Neuronal stem cell (in vitro differentiated cells): Measurements from ENCODE around the gene ZDHHC3.
"Not testable (repeated sequence)": the region's sequence is repeated elsewhere in the genome, so short reads cannot be mapped to it uniquely, and the experiment has no call there.

Source experiments
- DNase-seq: peaks from one replicate; pipeline ENCODE4 v3.0.0-alpha.2; 2013; ENCODE audit warnings: low spot score
- H2AFZ ChIP-seq: one replicate; pipeline ENCODE4 v1.6.1; 2013; ENCODE audit warnings: mild to moderate bottlenecking, low read length, inconsistent platforms
- H2AK5ac ChIP-seq: 2 replicates; pipeline ENCODE4 v1.6.1; 2013; ENCODE audit warnings: low read depth, mild to moderate bottlenecking, inconsistent platforms, low read length, moderate library complexity, mixed read lengths
- H2BK120ac ChIP-seq: 2 replicates; pipeline ENCODE4 v1.6.1; 2013; ENCODE audit warnings: low read depth, mild to moderate bottlenecking, inconsistent platforms, low read length, moderate library complexity, mixed read lengths
- H2BK12ac ChIP-seq: one replicate; pipeline ENCODE4 v1.6.1; 2013; ENCODE audit warnings: low read length, inconsistent platforms
- H2BK15ac ChIP-seq: 2 replicates; pipeline ENCODE4 v1.6.1; 2013; ENCODE audit warnings: mild to moderate bottlenecking, low read length, inconsistent platforms, mixed read lengths
- H2BK5ac ChIP-seq: one replicate; pipeline ENCODE4 v1.6.1; 2013; ENCODE audit warnings: inconsistent platforms, mild to moderate bottlenecking, low read length, moderate library complexity
- H3K14ac ChIP-seq: one replicate; pipeline ENCODE4 v1.6.1; 2013; ENCODE audit warnings: low read length, inconsistent platforms
- H3K18ac ChIP-seq: 2 replicates; pipeline ENCODE4 v1.6.1; 2013; ENCODE audit warnings: low read length, inconsistent platforms
- H3K23ac ChIP-seq: 2 replicates; pipeline ENCODE4 v1.6.1; 2013; ENCODE audit warnings: low read depth, mild to moderate bottlenecking, mixed read lengths, low read length, inconsistent platforms; ENCODE audit not compliant: poor library complexity
- H3K27ac ChIP-seq: replicated peaks from 3 replicates; pipeline ENCODE4 v1.5.1; 2013; ENCODE audit warnings: low read length, inconsistent platforms
- H3K27me3 ChIP-seq, 3 experiments: 2 replicates each; pipeline ENCODE4 v1.6.1; 2013; ENCODE audit warnings: low read length in 3 of 3, mild to moderate bottlenecking in 2 of 3, inconsistent platforms in 1 of 3, low read depth in 1 of 3, mixed read lengths in 1 of 3, moderate library complexity in 1 of 3; ENCODE audit not compliant: control insufficient read depth in 3 of 3, insufficient read depth in 3 of 3
- H3K36me3 ChIP-seq, 2 donors: replicated peaks in 1 of 2; 2 replicates each; pipeline ENCODE4 v1.6.1; 2013; ENCODE audit warnings: low read length in 2 of 2; ENCODE audit not compliant: control insufficient read depth in 2 of 2, insufficient read depth in 2 of 2
- H3K4ac ChIP-seq: 2 replicates; pipeline ENCODE4 v1.6.1; 2013; ENCODE audit warnings: inconsistent platforms, mild to moderate bottlenecking, low read length, moderate library complexity
- H3K4me1 ChIP-seq, 2 donors: 1 replicate in 1 of 2; 2 replicates in 1 of 2; pipeline ENCODE4 v1.6.1; 2013; ENCODE audit warnings: low read length in 2 of 2, low read depth in 1 of 2; ENCODE audit not compliant: control insufficient read depth in 2 of 2, insufficient read depth in 1 of 2
- H3K4me2 ChIP-seq: one replicate; pipeline ENCODE4 v1.6.1; 2013; ENCODE audit warnings: mild to moderate bottlenecking, low read length, inconsistent platforms; ENCODE audit not compliant: insufficient read depth, poor library complexity, severe bottlenecking
- H3K4me3 ChIP-seq, 2 donors: 2 replicates each; pipeline ENCODE4 v1.5.1; 2013; ENCODE audit warnings: low read length in 2 of 2, mild to moderate bottlenecking in 2 of 2, inconsistent platforms in 1 of 2, moderate library complexity in 1 of 2
- H3K79me1 ChIP-seq: one replicate; pipeline ENCODE4 v1.6.1; 2013; ENCODE audit warnings: low read depth, mild to moderate bottlenecking, inconsistent platforms, low read length, moderate library complexity
- H3K9ac ChIP-seq: one replicate; pipeline ENCODE4 v1.6.1; 2013; ENCODE audit warnings: mild to moderate bottlenecking, low read depth, low read length, inconsistent platforms; ENCODE audit not compliant: poor library complexity
- H3K9me3 ChIP-seq, 2 donors: replicated peaks in 1 of 2; 2 replicates each; pipeline versions ENCODE3 to v1.6.1; 2013; ENCODE audit warnings: low read length in 2 of 2, mild to moderate bottlenecking in 2 of 2, inconsistent platforms in 1 of 2, low read depth in 1 of 2, mixed read lengths in 1 of 2, moderate library complexity in 1 of 2; ENCODE audit not compliant: control insufficient read depth in 2 of 2, insufficient read depth in 1 of 2
- H4K8ac ChIP-seq: one replicate; pipeline ENCODE4 v1.6.1; 2013; ENCODE audit warnings: low read depth, mild to moderate bottlenecking, inconsistent platforms, low read length, moderate library complexity
- H4K91ac ChIP-seq: one replicate; pipeline ENCODE4 v1.6.1; 2013; ENCODE audit warnings: low read length, low read depth, mild to moderate bottlenecking, inconsistent platforms; ENCODE audit not compliant: poor library complexity
- WGBS, 2 donors: extraction: QIAGEN DNeasy Blood & Tissue Kit; methylation state at CpG; one replicate each; pipeline ENCODE4 v1.1.7; 2013; ENCODE audit warnings: missing lambda C conversion rate in 2 of 2, mixed read lengths in 1 of 2; ENCODE audit not compliant: insufficient read length in 2 of 2, insufficient replicate concordance in 1 of 2; ENCODE audit errors: extremely low coverage in 2 of 2; 5-methylcytosine and 5-hydroxymethylcytosine counted together

Gene ZDHHC3

DNA sequence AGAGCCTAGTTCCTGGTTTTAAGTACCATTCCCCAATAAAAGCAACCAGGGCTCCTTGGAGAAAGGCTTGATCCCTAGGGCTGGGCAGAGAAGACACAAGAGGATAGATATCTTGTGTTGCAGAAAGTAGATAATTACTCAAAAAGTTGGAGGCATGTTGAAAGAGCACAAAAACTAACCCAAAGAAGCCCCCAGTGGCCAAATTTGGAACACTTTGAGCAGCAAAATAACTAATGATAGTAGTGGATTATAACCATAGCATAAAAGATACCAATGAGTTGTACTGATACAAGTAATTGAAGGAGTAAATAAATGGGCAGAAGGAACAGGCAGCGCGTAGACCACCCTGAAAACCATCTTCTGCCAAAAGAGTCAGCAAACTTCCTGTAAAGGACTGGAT is 12.1 kb upstream of the ZDHHC3 start:
- H3K36me3 ChIP-seq: peaks cover 18 to 46% of the 10 kb centered on the region in 2 donors
- H3K9me3 ChIP-seq: peaks cover 2 to 11% of the 10 kb centered on the region in 2 donors
- H3K27me3 ChIP-seq: no peaks in the 10 kb centered on the region
- no peak overlapping the region for H3K4ac ChIP-seq
- H2BK12ac ChIP-seq: no peak overlapping the region
- no peak overlapping the region for H2BK120ac ChIP-seq
- H3K4me1 ChIP-seq: no peaks in the 10 kb centered on the region
- no peak overlapping the region for H3K18ac ChIP-seq
- no CpG with 5 or more reads among the region's 2 CpGs for WGBS, 2 donors
- no peak overlapping the region for H2BK15ac ChIP-seq
- H3K4me3 ChIP-seq: no peak overlapping the region
- no peak overlapping the region for H3K23ac ChIP-seq
- H3K79me1 ChIP-seq: peaks cover 5% of the 10 kb centered on the region
- no peak overlapping the region for H4K91ac ChIP-seq
- no peak overlapping the region for H4K8ac ChIP-seq
- H2BK5ac ChIP-seq: no peak overlapping the region
- H3K9ac ChIP-seq: no peak overlapping the region
- H3K14ac ChIP-seq: no peak overlapping the region
- no peak for DNase-seq
- no peak overlapping the region for H3K27ac ChIP-seq
- no peak overlapping the region for H2AFZ ChIP-seq
- no peak overlapping the region for H3K4me2 ChIP-seq
- no peak overlapping the region for H2AK5ac ChIP-seq

DNA sequence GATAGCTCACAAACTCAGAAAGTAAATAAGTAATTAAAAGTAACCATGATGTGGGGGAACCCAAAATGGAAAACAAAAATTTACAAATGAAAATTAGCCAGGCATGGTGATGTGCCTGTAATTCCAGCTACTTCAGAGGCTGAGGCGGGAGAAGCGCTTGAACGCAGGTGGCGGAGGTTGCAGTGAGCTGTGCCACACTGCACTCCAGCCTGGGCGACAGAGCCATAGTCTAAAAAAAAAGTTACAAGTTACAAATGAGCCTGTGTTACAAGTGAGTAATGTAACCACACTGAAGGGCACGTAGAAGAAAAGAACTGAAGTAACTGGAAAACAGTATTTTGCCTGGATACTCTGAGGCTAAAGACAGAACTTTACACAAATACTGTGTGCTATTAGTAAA is 11.4 kb upstream of the ZDHHC3 start:
- no peak for DNase-seq
- no CpG with 5 or more reads among the region's 6 CpGs for WGBS, 2 donors
- no peak overlapping the region for H2BK5ac ChIP-seq

DNA sequence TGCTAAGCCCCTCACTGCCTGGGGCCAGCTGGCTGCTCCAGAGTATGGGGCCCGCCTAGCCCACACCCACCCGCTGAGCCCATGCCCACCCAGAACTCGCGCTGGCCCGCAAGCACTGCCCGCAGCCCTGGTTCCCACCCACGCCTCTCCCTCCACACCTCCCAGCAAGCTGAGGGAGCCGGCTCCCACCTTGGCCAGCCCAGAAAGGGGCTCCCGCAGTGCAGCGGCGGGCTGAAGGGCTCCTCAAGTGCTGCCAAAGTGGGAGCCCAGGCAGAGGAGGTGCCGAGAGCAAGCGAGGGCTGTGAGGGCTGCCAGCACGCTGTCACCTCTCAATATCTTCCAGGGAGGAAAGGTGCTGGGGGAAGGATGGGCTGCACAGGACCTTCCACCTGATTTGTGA is 10.4 kb upstream of the ZDHHC3 start:
- H3K14ac ChIP-seq, H3K23ac ChIP-seq, H3K18ac ChIP-seq, H4K8ac ChIP-seq, H2BK120ac ChIP-seq, H3K4me1 ChIP-seq, H2BK12ac ChIP-seq, H3K9me3 ChIP-seq, H2BK5ac ChIP-seq, H3K4me3 ChIP-seq, H3K27ac ChIP-seq, H3K79me1 ChIP-seq, H3K4ac ChIP-seq, H3K9ac ChIP-seq, H2BK15ac ChIP-seq, H3K4me2 ChIP-seq, DNase-seq, H2AK5ac ChIP-seq, H3K27me3 ChIP-seq, H4K91ac ChIP-seq, H2AFZ ChIP-seq: not testable (repeated sequence)
- peaks cover 17 to 34% of the 10 kb centered on the region in 2 donors for H3K36me3 ChIP-seq
- no CpG with 5 or more reads among the region's 14 CpGs for WGBS, 2 donors

More for the DNA sequence above, 11.4 kb upstream of the ZDHHC3 start:
- Histone ChIP-seq H2AFZ (no peak overlapping the region), H2AK5ac (no peak overlapping the region), H3K36me3 (peaks cover 20 to 40% of the 10 kb centered on the region in 2 donors), H2BK120ac (no peak overlapping the region), H3K79me1 (peaks cover 5% of the 10 kb centered on the region), H3K4me1 (no peaks in the 10 kb centered on the region), H4K91ac (no peak overlapping the region), H3K27ac (no peak overlapping the region), H3K18ac (no peak overlapping the region), H3K4ac (no peak overlapping the region), H4K8ac (no peak overlapping the region), H2BK12ac (no peak overlapping the region), H2BK15ac (no peak overlapping the region), H3K23ac (no peak overlapping the region), H3K4me2 (no peak overlapping the region), H3K9me3 (peaks cover 2 to 8% of the 10 kb centered on the region in 2 donors), H3K27me3 (no peaks in the 10 kb centered on the region), H3K4me3 (no peak overlapping the region), H3K14ac (no peak overlapping the region), H3K9ac (no peak overlapping the region)

DNA sequence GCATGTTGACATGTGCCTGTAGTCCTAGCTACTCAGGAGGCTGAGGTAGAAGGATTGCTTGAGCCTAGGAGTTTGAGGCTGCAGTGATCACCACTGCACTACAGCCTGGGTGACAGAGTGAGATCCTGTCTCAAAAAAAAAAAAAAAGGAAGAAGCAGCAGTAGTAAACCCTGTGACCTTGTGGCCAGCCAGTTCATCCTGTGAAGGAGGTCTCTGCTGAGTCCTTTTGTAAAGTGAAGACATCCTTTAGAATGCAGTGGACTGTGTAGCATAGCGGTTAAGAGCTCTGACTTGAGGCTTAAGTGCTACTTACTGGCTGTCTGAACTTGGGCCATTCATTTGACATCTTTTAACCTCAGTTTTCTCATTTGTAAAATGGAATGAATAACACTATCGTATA is 8.4 kb upstream of the ZDHHC3 start:
- H2BK5ac ChIP-seq: no peak overlapping the region
- DNase-seq: no peak
- no peak overlapping the region for H3K4me2 ChIP-seq
- no CpG with 5 or more reads among the region's 2 CpGs for WGBS, 2 donors
- H4K8ac ChIP-seq: no peak overlapping the region
- no peak overlapping the region for H3K4ac ChIP-seq
- H3K23ac ChIP-seq: no peak overlapping the region
- H2BK15ac ChIP-seq: no peak overlapping the region
- H4K91ac ChIP-seq: no peak overlapping the region
- H3K9ac ChIP-seq: no peak overlapping the region
- H2AFZ ChIP-seq: no peak overlapping the region
- no peaks in the 10 kb centered on the region for H3K4me1 ChIP-seq
- no peak overlapping the region for H3K27ac ChIP-seq
- H3K4me3 ChIP-seq: no peak overlapping the region
- no peaks in the 10 kb centered on the region for H3K27me3 ChIP-seq
- H3K79me1 ChIP-seq: peaks cover 3% of the 10 kb centered on the region
- no peak overlapping the region for H2BK120ac ChIP-seq
- H2BK12ac ChIP-seq: no peak overlapping the region
- no peak overlapping the region for H3K14ac ChIP-seq
- H3K18ac ChIP-seq: no peak overlapping the region
- H2AK5ac ChIP-seq: no peak overlapping the region
- H3K9me3 ChIP-seq: peaks cover 2 to 8% of the 10 kb centered on the region in 2 donors
- peaks cover 9 to 19% of the 10 kb centered on the region in 2 donors for H3K36me3 ChIP-seq
